GM12878 (cell line): Measurements from ENCODE around the gene DCLRE1B. TPM values are rescaled to one million over a fixed set of nuclear protein-coding genes. Genes with fewer than 3 reads are reported as not detected.

Experiments
- ATAC-seq: fragments of 200-7000 bp; cut with Tn5 transposase; 3 replicates; pipeline ENCODE4 v1.9.1; 2020; ENCODE audit warnings: mild to moderate bottlenecking, moderate library complexity
- BruUV-seq: library from RNA; stranded (reverse); fragments of 400-500 nt; replicated peaks from 2 replicates; lab custom pipeline; 2021; lab: Mats Ljungman, UMichigan
- CTCF ChIA-PET: fragments of 300-600 bp; sonication (Branson Sonifier 250); formaldehyde crosslinking; extraction: SDS; loops from one replicate; lab custom pipeline; 2021; ENCODE audit warnings: inconsistent platforms; lab: Yijun Ruan, JAX
- POLR2A ChIA-PET: fragments of 350-600 bp; formaldehyde crosslinking; extraction: SDS; loops from one replicate; lab custom pipeline; 2021; ENCODE audit warnings: inconsistent platforms; lab: Charles Lee
- RAD21 ChIA-PET: fragments of 300-600 bp; sonication (Branson Sonifier 250); formaldehyde crosslinking; loops from one replicate; lab custom pipeline; 2023; ENCODE audit warnings: antibody characterized with exemption; ENCODE audit not compliant: unreplicated experiment; lab: Charles Lee
- SMC1A ChIA-PET: fragments of 300-600 bp; sonication (Branson Sonifier 250); formaldehyde crosslinking; loops from one replicate; lab custom pipeline; 2023; ENCODE audit not compliant: unreplicated experiment, uncharacterized antibody; lab: Charles Lee
- DNase-seq: peaks from one replicate; pipeline ENCODE4 v3.0.0-alpha.2; 2011; ENCODE audit warnings: low read depth, low spot score
- FAIRE-seq: peaks from 3 replicates; lab custom pipeline; 2011; peaks lifted over from hg19 to GRCh38; lab: Jason Lieb, UNC
- H2AFZ ChIP-seq: 2 replicates; pipeline ENCODE4 v1.6.0; 2011; ENCODE audit warnings: low read depth, low read length, control low read depth; ENCODE audit not compliant: control insufficient read depth
- H3K27ac ChIP-seq: 2 replicates; pipeline ENCODE4 v1.5.1; 2011; ENCODE audit warnings: control low read depth; ENCODE audit not compliant: control insufficient read depth, insufficient read depth
- H3K27me3 ChIP-seq, 2 experiments: replicated peaks in 1 of 2; 2 replicates each; pipeline versions ENCODE4 v1.6.0 to v1.6.1; 2011; ENCODE audit warnings: low read length in 1 of 2; ENCODE audit not compliant: control insufficient read depth in 2 of 2, insufficient read depth in 2 of 2
- H3K36me3 ChIP-seq, 2 experiments: 2 replicates each; pipeline ENCODE4 v1.5.1; 2011; ENCODE audit warnings: low read length in 1 of 2; ENCODE audit not compliant: control insufficient read depth in 2 of 2, insufficient read depth in 2 of 2
- H3K4me1 ChIP-seq: 2 replicates; pipeline ENCODE4 v1.6.1; 2011; ENCODE audit warnings: mild to moderate bottlenecking, low read length, moderate library complexity, mixed read lengths; ENCODE audit not compliant: control insufficient read depth, insufficient read depth
- H3K4me2 ChIP-seq: 2 replicates; pipeline ENCODE4 v1.6.0; 2011; ENCODE audit warnings: control low read depth; ENCODE audit not compliant: control insufficient read depth, insufficient read depth
- H3K4me3 ChIP-seq: fragments of 200-600 bp; sonication (generic); 2 replicates; pipeline ENCODE4 v1.5.1; 2016
- H3K79me2 ChIP-seq: 2 replicates; pipeline ENCODE4 v1.6.0; 2011; ENCODE audit warnings: low read length; ENCODE audit not compliant: control insufficient read depth, insufficient read depth
- H3K9ac ChIP-seq: 2 replicates; pipeline ENCODE4 v1.8.0; 2011; ENCODE audit warnings: low read length, control low read depth, mixed read lengths; ENCODE audit not compliant: control insufficient read depth, insufficient read depth
- H3K9me3 ChIP-seq: replicated peaks from 3 replicates; pipeline ENCODE4 v1.5.1; 2011; ENCODE audit warnings: mild to moderate bottlenecking, low read length; ENCODE audit not compliant: control insufficient read depth, insufficient read depth
- H4K20me1 ChIP-seq: 2 replicates; pipeline ENCODE4 v1.6.0; 2011; ENCODE audit not compliant: control insufficient read depth, insufficient read depth
- MYB ChIP-seq: fragments of 150-350 bp; IDR thresholded peaks from 2 replicates; pipeline ENCODE4 v1.6.1; 2014; ENCODE audit warnings: mild to moderate bottlenecking, low read depth, low read length, borderline replicate concordance
- POLR2A ChIP-seq: IDR thresholded peaks from 2 replicates; pipeline ENCODE4 v1.6.1; 2011; ENCODE audit warnings: low read depth, mild to moderate bottlenecking, low read length
- WGBS: methylation state at CpG from one replicate; pipeline ENCODE4 v1.1.6; 2016; ENCODE audit warnings: low lambda C conversion rate; ENCODE audit not compliant: insufficient replicate concordance, insufficient coverage; ENCODE audit errors: missing lambda C conversion rate; 5-methylcytosine and 5-hydroxymethylcytosine counted together
- in situ Hi-C: fragments of 300-500 bp; cut with MboI; formaldehyde crosslinking; loops from 9 replicates; pipeline ENCODE4 v1.14.3; 2018; ENCODE audit warnings: mixed read lengths
- intact Hi-C: fragments of 100-400 bp; cut with micrococcal nuclease; formaldehyde crosslinking; loops from one replicate; pipeline ENCODE4 v1.14.2; 2022; ENCODE audit not compliant: unreplicated experiment
- polyA plus RNA-seq, 11 experiments: library from polyadenylated mRNA; depleted of rRNA in 4 of 11; unstranded in 6 of 11; stranded (reverse) in 5 of 11; fragments of >200 nt; fragmentation: Nextera tagmentation in 4 of 11; fragmentation: Illumina TruSeq in 1 of 11; extraction: Ambion mirVana in 4 of 11; extraction: Trizol in 1 of 11; gene quantifications; 1 replicate in 1 of 11; 2 replicates in 10 of 11; pipeline versions ENCODE4 v1.2.1 to v1.2.3, GENCODE V29; 2011 to 2016; ENCODE audit warnings: inconsistent platforms in 2 of 11, missing spikeins in 2 of 11, low read depth in 1 of 11
- total RNA-seq, 4 experiments: library from RNA; depleted of rRNA in 3 of 4; stranded (reverse); fragments of >200 nt in 3 of 4; fragmentation: Illumina TruSeq in 1 of 4; extraction: Trizol in 1 of 4; gene quantifications; 2 replicates each; pipeline versions ENCODE4 v1.2.1 to v1.2.3, GENCODE V29; 2013 to 2021
- TF ChIP-seq, protein P1 (sequence below): fragments of 450-650 bp; IDR thresholded peaks from 2 replicates; pipeline ENCODE4 v1.6.1; 2016; ENCODE audit warnings: mild to moderate bottlenecking

The DCLRE1B gene
- total and polyA plus RNA-seq, 10 of the 15 experiments (the other 5 are each of a cell fraction or from before 2014, with no cell fraction given), result 5.4 to 18.3 (median 13.4) TPM

DNA sequence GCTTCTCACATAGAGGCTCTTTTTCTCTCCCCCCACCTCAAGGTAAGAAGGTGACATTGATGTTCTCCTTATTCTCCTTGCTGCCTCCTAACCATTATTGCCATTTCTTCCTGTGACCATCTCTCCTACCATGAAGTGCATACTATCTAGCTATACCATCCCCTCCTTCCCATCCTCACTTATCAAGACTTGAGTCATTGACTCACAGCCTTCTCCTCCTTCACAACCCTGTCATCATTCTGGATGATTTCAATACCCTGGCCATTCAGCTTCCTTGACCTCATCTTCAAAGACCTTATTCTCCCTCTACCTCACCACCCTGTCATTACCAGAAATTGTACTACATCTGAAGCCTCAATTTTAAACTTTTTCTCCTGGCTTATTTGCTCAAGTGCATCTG lies 13.1 kb downstream of the DCLRE1B start:
- Histone ChIP-seq H3K4me2 (no peak overlapping the region), H3K36me3 (no peaks in the 10 kb centered on the region), H3K79me2 (no peaks in the 10 kb centered on the region), H4K20me1 (no peaks in the 10 kb centered on the region), H3K4me1 (no peaks in the 10 kb centered on the region), H3K9ac (no peak overlapping the region), H2AFZ (no peak overlapping the region), H3K4me3 (no peak overlapping the region), H3K9me3 (no peaks in the 10 kb centered on the region; the same call in 2 of the 3 replicates), H3K27ac (no peak overlapping the region), H3K27me3 (no peaks in the 10 kb centered on the region)
- no peak for TF ChIP-seq POLR2A
- TF ChIP-seq, protein P1, sequence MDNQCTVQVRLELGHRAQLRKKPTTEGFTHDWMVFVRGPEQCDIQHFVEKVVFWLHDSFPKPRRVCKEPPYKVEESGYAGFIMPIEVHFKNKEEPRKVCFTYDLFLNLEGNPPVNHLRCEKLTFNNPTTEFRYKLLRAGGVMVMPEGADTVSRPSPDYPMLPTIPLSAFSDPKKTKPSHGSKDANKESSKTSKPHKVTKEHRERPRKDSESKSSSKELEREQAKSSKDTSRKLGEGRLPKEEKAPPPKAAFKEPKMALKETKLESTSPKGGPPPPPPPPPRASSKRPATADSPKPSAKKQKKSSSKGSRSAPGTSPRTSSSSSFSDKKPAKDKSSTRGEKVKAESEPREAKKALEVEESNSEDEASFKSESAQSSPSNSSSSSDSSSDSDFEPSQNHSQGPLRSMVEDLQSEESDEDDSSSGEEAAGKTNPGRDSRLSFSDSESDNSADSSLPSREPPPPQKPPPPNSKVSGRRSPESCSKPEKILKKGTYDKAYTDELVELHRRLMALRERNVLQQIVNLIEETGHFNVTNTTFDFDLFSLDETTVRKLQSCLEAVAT, result no peak
- ChIA-PET RAD21 (no interaction called here), SMC1A (no interaction called here), POLR2A (no interaction called here), CTCF (interaction anchor here (1.4 to 2.3 kb wide), 3 partner anchors 10 to 83 kb away, joined by 3 to 6 read pairs (median 4); partner anchors contain the start of gene HIPK1)
- DNase-seq (no peak), ATAC-seq (no peak), FAIRE-seq (no peak)
- BruUV-seq, result no TSS peak
- intact Hi-C loops (no loop called here), in situ Hi-C loops (no loop called here)

DNA sequence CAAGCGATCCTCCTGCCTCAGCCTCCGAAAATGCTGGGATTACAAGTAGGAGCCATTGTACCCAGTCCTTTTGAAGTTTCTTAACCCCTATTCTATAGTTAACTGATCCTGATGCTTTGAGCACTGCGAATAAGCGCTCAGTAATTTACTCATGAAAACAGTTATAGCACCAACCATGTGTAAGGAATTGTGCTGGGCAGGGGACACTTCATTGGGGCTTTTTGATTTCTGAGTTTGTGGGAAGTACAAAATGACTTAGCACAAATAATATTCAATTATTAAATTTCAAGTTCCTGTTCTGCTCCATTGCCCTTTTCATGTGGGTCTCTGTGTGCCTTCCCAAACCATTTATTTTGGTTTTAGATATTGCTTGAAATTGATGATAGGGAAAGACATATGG lies 17.8 kb downstream of the DCLRE1B start:
- ChIA-PET SMC1A (interaction anchor here (1.6 kb wide), 1 partner anchor 88 kb away, joined by 3 read pairs; no protein-coding TSS in a partner anchor), RAD21 (no interaction called here), POLR2A (no interaction called here), CTCF (no interaction called here)
- Histone ChIP-seq H3K27ac (no peak overlapping the region), H3K4me1 (peaks cover 4% of the 10 kb centered on the region), H3K9me3 (no peaks in the 10 kb centered on the region), H3K4me2 (no peak overlapping the region), H3K79me2 (no peaks in the 10 kb centered on the region), H4K20me1 (no peaks in the 10 kb centered on the region), H2AFZ (no peak overlapping the region), H3K36me3 (no peaks in the 10 kb centered on the region), H3K4me3 (no peak overlapping the region), H3K9ac (no peak overlapping the region), H3K27me3 (no peaks in the 10 kb centered on the region)
- no peak for TF ChIP-seq MYB
- in situ Hi-C loops (no loop called here), intact Hi-C loops (no loop called here)
- FAIRE-seq (no peak), ATAC-seq (no peak), DNase-seq (no peak)
- WGBS, result 71% methylated on average over 4 of the region's 4 CpGs
- BruUV-seq, result no TSS peak
